Measurements from ENCODE around the gene SHB. TPM values are rescaled to one million over a fixed set of nuclear protein-coding genes. Genes with fewer than 3 reads are reported as not detected.

Gene SHB
- total RNA-seq, 1 experiment from 2014 or later, result 28.7 TPM

DNA sequence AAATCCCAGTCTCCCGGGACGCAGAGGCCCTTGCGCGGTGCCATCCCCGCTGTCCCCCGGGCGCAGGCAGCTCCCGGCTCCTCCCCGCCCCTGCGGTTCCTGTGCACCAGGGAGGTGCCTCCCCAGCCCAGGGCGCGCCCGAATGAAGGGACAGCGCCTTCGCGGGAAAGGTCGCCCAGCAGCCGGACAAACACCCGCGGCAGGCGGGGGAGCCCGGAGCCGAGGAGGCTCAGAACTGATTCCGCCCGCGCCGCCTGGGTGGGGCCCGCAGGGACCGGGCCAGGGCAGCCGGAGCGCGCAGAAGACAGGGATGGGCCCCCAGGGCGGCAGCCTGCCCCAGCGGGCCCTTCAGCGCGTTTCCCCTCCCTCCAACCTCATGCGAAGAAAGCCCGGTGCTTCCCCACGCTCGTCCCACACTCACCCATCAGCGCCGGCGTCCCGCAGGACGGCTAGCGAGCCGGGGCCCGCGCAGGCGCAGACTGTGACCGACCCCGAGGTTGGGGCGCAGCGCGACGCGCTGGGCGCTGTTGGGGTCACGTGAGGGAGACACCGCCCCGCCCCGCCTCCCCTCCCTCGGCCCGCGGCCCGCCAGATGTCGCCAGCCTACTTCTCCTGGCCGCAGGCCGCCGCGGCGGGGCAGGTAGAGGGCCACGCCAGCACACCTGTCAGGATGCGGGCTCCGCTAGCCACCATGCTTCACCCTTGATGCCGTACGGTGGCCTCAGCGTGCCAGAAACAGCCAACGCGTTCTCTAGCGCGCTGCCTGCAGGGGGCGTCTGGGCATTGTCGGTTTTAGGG, 165.2 kb downstream of the SHB start, which contains the start of gene SLC25A51 (continued):
- peak; percentile 86 for TF ChIP-seq TCF7L2 (IDR thresholded peaks at IDR 0.05; ENCODE audit: borderline replicate concordance, extremely low read depth, insufficient read depth, insufficient read length)
- TF ChIP-seq EZH2phosphoT487 (IDR thresholded peaks at IDR 0.05; ENCODE audit: borderline replicate concordance), result no peak
- peak; percentile 98 for TF ChIP-seq CBX3 (IDR thresholded peaks at IDR 0.05; ENCODE audit: low read depth)
- TF ChIP-seq FOSL1 (IDR thresholded peaks at IDR 0.05; ENCODE audit: low read depth), result no peak
- TF ChIP-seq JUND (IDR thresholded peaks at IDR 0.05), result no peak

DNA sequence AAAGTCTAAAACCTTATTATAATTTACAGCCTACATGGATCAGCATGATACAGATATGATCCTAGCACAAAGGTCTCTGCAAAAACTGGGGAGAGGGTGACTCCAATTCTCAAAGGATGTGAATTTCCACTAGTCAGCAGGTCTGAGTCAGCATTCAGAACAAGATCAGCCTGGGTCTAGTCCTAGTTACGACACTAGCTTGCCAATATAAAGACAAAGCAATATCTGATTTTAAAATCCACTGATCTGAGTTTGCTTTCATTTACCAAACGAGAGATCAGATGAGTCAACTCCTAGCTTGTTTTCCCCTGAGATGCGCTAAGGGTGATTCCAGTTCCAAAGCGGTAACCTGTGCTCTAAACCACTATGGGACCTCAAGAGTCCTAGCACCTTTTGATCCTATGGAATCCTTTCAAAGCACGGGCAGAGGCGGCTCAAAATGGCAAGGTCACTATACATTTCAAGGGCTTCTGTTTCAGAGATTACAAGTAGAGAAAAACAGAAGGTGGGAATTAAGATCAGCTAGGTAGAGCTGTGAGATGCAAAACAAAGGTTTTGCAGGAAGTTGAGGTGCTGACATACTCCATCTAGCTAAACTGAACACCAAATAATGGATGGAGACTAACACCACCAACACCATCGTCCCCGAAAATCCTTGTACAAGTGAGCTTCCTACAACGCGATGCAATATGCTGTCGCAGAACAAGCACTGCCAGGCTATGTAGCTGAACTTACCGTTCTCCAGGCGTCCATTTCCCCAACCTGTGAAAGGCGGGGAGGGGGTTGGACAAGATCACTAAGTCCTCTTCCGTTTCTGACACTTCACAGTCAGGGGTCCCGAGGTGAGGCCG, 166.0 kb downstream of the SHB start:
- peak overlapping the region; percentile 83 to 87 for H3K4me3 ChIP-seq (replicated peaks in 1 of 2; ENCODE audit: low read depth in 1 of 2, low read length in 2 of 2)
- H3K9me3 ChIP-seq (ENCODE audit: control insufficient read depth in 1 of 2, insufficient read depth in 1 of 2, low read depth in 1 of 2, low read length in 2 of 2), result no peaks in the 10 kb centered on the region
- intact Hi-C loops (cut with micrococcal nuclease), result loop anchor here (5.0 kb wide), 1 partner anchor 101 kb away; the partner anchor contains the start of gene DCAF10
- CTCF ChIA-PET, result interaction anchor here (1.2 kb wide), 1 partner anchor 10 kb away, joined by 5 read pairs; no protein-coding TSS in a partner anchor
- POLR2A ChIA-PET, result no interaction called here
- no peaks in the 10 kb centered on the region for H4K20me1 ChIP-seq (ENCODE audit: insufficient read depth)
- no peaks in the 10 kb centered on the region for H3K9me2 ChIP-seq (ENCODE audit: insufficient read depth)
- peak overlapping the region; percentile 92 for H3K4me2 ChIP-seq (ENCODE audit: low read length)
- peak overlapping the region; percentile 88 for H3K27ac ChIP-seq (ENCODE audit: low read depth, low read length)
- peaks cover 2 to 8% of the 10 kb centered on the region in 2 experiments; a peak in 2 of 4 replicates for H3K36me3 ChIP-seq (ENCODE audit: control insufficient read depth in 1 of 2, insufficient read depth in 2 of 2, low read length in 2 of 2)
- peak overlapping the region; percentile 80 for H3K9ac ChIP-seq (ENCODE audit: low read length)
- H2AFZ ChIP-seq (ENCODE audit: low read depth, low read length, poor library complexity, severe bottlenecking), result no peak overlapping the region
- BruUV-seq (replicated peaks), result TSS peak; percentile 48
- H3K4me1 ChIP-seq (ENCODE audit: control insufficient read depth in 1 of 2, insufficient read depth in 2 of 2, low read length in 2 of 2), result peaks cover 9 to 18% of the 10 kb centered on the region in 2 experiments; a peak in 2 of 4 replicates
- TF ChIP-seq, protein P1, sequence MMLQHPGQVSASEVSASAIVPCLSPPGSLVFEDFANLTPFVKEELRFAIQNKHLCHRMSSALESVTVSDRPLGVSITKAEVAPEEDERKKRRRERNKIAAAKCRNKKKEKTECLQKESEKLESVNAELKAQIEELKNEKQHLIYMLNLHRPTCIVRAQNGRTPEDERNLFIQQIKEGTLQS (IDR thresholded peaks at IDR 0.05), result no peak
- TF ChIP-seq EZH2phosphoT487 (IDR thresholded peaks at IDR 0.05; ENCODE audit: borderline replicate concordance) (no peak), RAD21 (IDR thresholded peaks at IDR 0.05; ENCODE audit: low read depth) (no peak), TCF7L2 (IDR thresholded peaks at IDR 0.05; ENCODE audit: borderline replicate concordance, extremely low read depth, insufficient read depth, insufficient read length) (no peak)
- RAD21 ChIA-PET (ENCODE audit: low non-redundant PET in 1 of 2, low total read pairs in 2 of 2, uncharacterized antibody in 2 of 2, unreplicated experiment in 2 of 2), result no interaction called here
- DNase-seq (ENCODE audit: low read depth, low spot score), result no peak
- no peaks in the 10 kb centered on the region for H3K27me3 ChIP-seq (ENCODE audit: insufficient read depth, low read length)
- peaks cover 39% of the 10 kb centered on the region for H3K79me2 ChIP-seq (ENCODE audit: insufficient read depth, low read length)
- ATAC-seq, result peak; percentile 6
